Measurements from ENCODE around the gene RUFY3. TPM values are rescaled to one million over a fixed set of nuclear protein-coding genes. Genes with fewer than 3 reads are reported as not detected.

The RUFY3 gene
- total RNA-seq, 3 donors from 2014 or later (not counting 1 experiment from before 2014, with no cell fraction given) = 31.6 to 38.1 (median 33.4) TPM

- Histone ChIP-seq H3K4me1 (ENCODE audit: control insufficient read depth, insufficient read depth, low read length) (peaks cover 22% of the 10 kb centered on the region), H3K9me3 (ENCODE audit: control insufficient read depth, insufficient read depth, low read length) (no peaks in the 10 kb centered on the region), H3K27ac (ENCODE audit: low read length) (no peak overlapping the region), H3K27me3 (ENCODE audit: control insufficient read depth, insufficient read depth, low read length) (no peaks in the 10 kb centered on the region), H3K36me3 (ENCODE audit: control insufficient read depth, insufficient read depth, low read length) (no peaks in the 10 kb centered on the region), H3K4me3 (ENCODE audit: low read length) (no peak overlapping the region)
- Mint-ChIP-seq H3K27me3 (ENCODE audit: low read depth in 2 of 2) (no peaks in the 10 kb centered on the region), H3K36me3 (no peaks in the 10 kb centered on the region), H3K4me3 (no peak overlapping the region), H3K4me1 (peaks cover 18 to 21% of the 10 kb centered on the region in 2 donors), H3K27ac (no peak overlapping the region), H3K9me3 (no peaks in the 10 kb centered on the region)
- TF ChIP-seq CTCF (IDR thresholded peaks at IDR 0.05) = no peak
- no peak for DNase-seq
- intact Hi-C loops (cut with micrococcal nuclease) = loop anchor here (5.0 kb wide), 1 partner anchor 128 kb away; the partner anchor contains the start of gene GRSF1
- WGBS (ENCODE audit: insufficient coverage) = 96% methylated on average over 6 of the region's 7 CpGs
- ATAC-seq = no peak
These were observed 12.1 kb upstream of the RUFY3 start for GRCh38 chr4:70709611-70710205.

- no peak for ATAC-seq
- intact Hi-C loops (cut with micrococcal nuclease) = no loop called here
- peaks cover 7 to 9% of the 10 kb centered on the region in 2 donors for H3K4me1 Mint-ChIP-seq
- H3K36me3 Mint-ChIP-seq = no peaks in the 10 kb centered on the region
- WGBS (ENCODE audit: insufficient coverage) = 63% methylated on average over 3 of the region's 3 CpGs
- Histone ChIP-seq H3K27ac (ENCODE audit: low read length) (no peak overlapping the region), H3K36me3 (ENCODE audit: control insufficient read depth, insufficient read depth, low read length) (no peaks in the 10 kb centered on the region), H3K27me3 (ENCODE audit: control insufficient read depth, insufficient read depth, low read length) (no peaks in the 10 kb centered on the region), H3K9me3 (ENCODE audit: control insufficient read depth, insufficient read depth, low read length) (no peaks in the 10 kb centered on the region), H3K4me3 (ENCODE audit: low read length) (no peak overlapping the region), H3K4me1 (ENCODE audit: control insufficient read depth, insufficient read depth, low read length) (peaks cover 13% of the 10 kb centered on the region)
- no peaks in the 10 kb centered on the region for H3K9me3 Mint-ChIP-seq
- no peak for DNase-seq
- no peaks in the 10 kb centered on the region for H3K27me3 Mint-ChIP-seq (ENCODE audit: low read depth in 2 of 2)
- no peak for TF ChIP-seq CTCF (IDR thresholded peaks at IDR 0.05)
- H3K27ac Mint-ChIP-seq = no peak overlapping the region
- no peak overlapping the region for H3K4me3 Mint-ChIP-seq
These were observed 10.2 kb upstream of the RUFY3 start for GRCh38 chr4:70711599-70711998.

GRCh38 chr4:70712150-70712549, 9.6 kb upstream of the RUFY3 start:
- H3K4me1 ChIP-seq (ENCODE audit: control insufficient read depth, insufficient read depth, low read length) = peaks cover 11% of the 10 kb centered on the region
- no peak overlapping the region for H3K4me3 ChIP-seq (ENCODE audit: low read length)
- H3K9me3 Mint-ChIP-seq = no peaks in the 10 kb centered on the region
- no peak for TF ChIP-seq CTCF (IDR thresholded peaks at IDR 0.05)
- no peak overlapping the region for H3K27ac ChIP-seq (ENCODE audit: low read length)
- H3K9me3 ChIP-seq (ENCODE audit: control insufficient read depth, insufficient read depth, low read length) = no peaks in the 10 kb centered on the region
- no peak for ATAC-seq
- H3K36me3 ChIP-seq (ENCODE audit: control insufficient read depth, insufficient read depth, low read length) = no peaks in the 10 kb centered on the region
- no peak overlapping the region for H3K4me3 Mint-ChIP-seq
- intact Hi-C loops (cut with micrococcal nuclease) = no loop called here
- H3K36me3 Mint-ChIP-seq = no peaks in the 10 kb centered on the region
- H3K4me1 Mint-ChIP-seq = peaks cover 7 to 9% of the 10 kb centered on the region in 2 donors
- WGBS (ENCODE audit: insufficient coverage) = 90% methylated on average over 3 of the region's 3 CpGs
- no peak for DNase-seq
- no peak overlapping the region for H3K27ac Mint-ChIP-seq
- no peaks in the 10 kb centered on the region for H3K27me3 ChIP-seq (ENCODE audit: control insufficient read depth, insufficient read depth, low read length)
- no peaks in the 10 kb centered on the region for H3K27me3 Mint-ChIP-seq (ENCODE audit: low read depth in 2 of 2)

Measured in natural killer cell (primary cell).